GM23338 (cell line): ENCODE measurements around the gene ZFYVE21. TPM values are rescaled to one million over a fixed set of nuclear protein-coding genes. Genes with fewer than 3 reads are reported as not detected.

ENCODE experiments used
- ATAC-seq: fragments of 200-7000 bp; cut with Tn5 transposase; 3 replicates; pipeline ENCODE4 v1.9.1; 2020
- DNase-seq: peaks from one replicate; pipeline ENCODE4 v3.0.0-alpha.2; 2015; ENCODE audit warnings: low spot score
- H2AFZ ChIP-seq: fragments of 200-600 bp; sonication (generic); 2 replicates; pipeline ENCODE4 v1.8.0; 2016; ENCODE audit warnings: antibody characterized with exemption, mild to moderate bottlenecking, moderate library complexity
- H3F3A ChIP-seq: fragments of 200-600 bp; sonication (generic); replicated peaks from 2 replicates; pipeline ENCODE4 v1.8.0; 2017; ENCODE audit warnings: antibody characterized with exemption, mixed run types, low read depth
- H3K27ac ChIP-seq: fragments of 200-600 bp; sonication (generic); 2 replicates; pipeline ENCODE4 v1.6.1; 2016; ENCODE audit warnings: low read depth
- H3K27me3 ChIP-seq: fragments of 200-600 bp; sonication (generic); 2 replicates; pipeline ENCODE4 v1.8.0; 2016; ENCODE audit warnings: mild to moderate bottlenecking, mixed run types, moderate library complexity; ENCODE audit not compliant: insufficient read depth
- H3K36me3 ChIP-seq: fragments of 200-600 bp; sonication (generic); 2 replicates; pipeline ENCODE4 v1.8.0; 2016; ENCODE audit warnings: mild to moderate bottlenecking; ENCODE audit not compliant: insufficient read depth
- H3K4me1 ChIP-seq: fragments of 200-600 bp; sonication (generic); 2 replicates; pipeline ENCODE4 v1.8.0; 2016; ENCODE audit warnings: mild to moderate bottlenecking, moderate library complexity; ENCODE audit not compliant: insufficient read depth
- H3K4me2 ChIP-seq: fragments of 200-600 bp; sonication (generic); 2 replicates; pipeline ENCODE4 v1.7.1; 2017; ENCODE audit warnings: mixed run types
- H3K4me3 ChIP-seq: fragments of 200-600 bp; sonication (generic); 2 replicates; pipeline ENCODE4 v1.6.1; 2016; ENCODE audit warnings: mixed run types
- H3K79me2 ChIP-seq: fragments of 200-600 bp; sonication (generic); replicated peaks from 2 replicates; pipeline ENCODE4 v1.8.0; 2017; ENCODE audit warnings: mild to moderate bottlenecking; ENCODE audit not compliant: insufficient read depth
- H3K9me2 ChIP-seq: fragments of 200-600 bp; sonication (generic); 2 replicates; pipeline ENCODE4 v1.8.0; 2017; ENCODE audit not compliant: insufficient read depth
- H4K20me1 ChIP-seq: fragments of 200-600 bp; sonication (generic); replicated peaks from 2 replicates; pipeline ENCODE4 v1.8.0; 2017; ENCODE audit warnings: mild to moderate bottlenecking; ENCODE audit not compliant: insufficient read depth
- H3K27ac Mint-ChIP-seq: 2 replicates; pipeline ENCODE4 v1.8.0; 2020; ENCODE audit warnings: inconsistent platforms, mild to moderate bottlenecking, moderate library complexity, mixed read lengths
- H3K27me3 Mint-ChIP-seq: 3 replicates; pipeline ENCODE4 v1.8.0; 2022; ENCODE audit warnings: low read depth, mild to moderate bottlenecking, moderate library complexity, mixed read lengths, inconsistent platforms; ENCODE audit not compliant: insufficient read depth, poor library complexity
- H3K36me3 Mint-ChIP-seq: 3 replicates; pipeline ENCODE4 v1.8.0; 2021; ENCODE audit warnings: low read depth, mild to moderate bottlenecking, inconsistent platforms, moderate library complexity, mixed read lengths
- H3K4me1 Mint-ChIP-seq: 3 replicates; pipeline ENCODE4 v1.8.0; 2020; ENCODE audit warnings: mild to moderate bottlenecking, inconsistent platforms, mixed read lengths
- H3K4me3 Mint-ChIP-seq: 3 replicates; pipeline ENCODE4 v1.8.0; 2021; ENCODE audit warnings: moderate library complexity, mild to moderate bottlenecking, inconsistent platforms, mixed read lengths
- H3K9me3 Mint-ChIP-seq: 3 replicates; pipeline ENCODE4 v1.8.0; 2020; ENCODE audit warnings: moderate library complexity, mild to moderate bottlenecking, inconsistent platforms, mixed read lengths
- CTCF ChIP-seq, 2 experiments: fragments of 200-600 bp in 1 of 2; sonication (generic) in 1 of 2; conservative IDR thresholded peaks; 2 replicates each; pipeline versions ENCODE4 v1.5.1 to v1.6.1; 2016 to 2017; ENCODE audit warnings: antibody characterized with exemption in 2 of 2, low read depth in 2 of 2, mild to moderate bottlenecking in 2 of 2, moderate library complexity in 1 of 2
- ETS1 ChIP-seq: IDR thresholded peaks from 2 replicates; pipeline ENCODE4 v1.6.1; 2016; ENCODE audit warnings: antibody characterized with exemption
- EZH2phosphoT487 ChIP-seq: fragments of 200-600 bp; sonication (generic); IDR thresholded peaks from one replicate; pipeline ENCODE4 v1.8.1; 2018; ENCODE audit warnings: antibody characterized with exemption; ENCODE audit not compliant: unreplicated experiment
- JUNB ChIP-seq: IDR thresholded peaks from one replicate; pipeline ENCODE4 v1.6.1; 2016; ENCODE audit warnings: antibody characterized with exemption; ENCODE audit not compliant: unreplicated experiment
- NANOG ChIP-seq: IDR thresholded peaks from 2 replicates; pipeline ENCODE4 v1.6.1; 2016; ENCODE audit warnings: antibody characterized with exemption, borderline replicate concordance
- POLR2AphosphoS5 ChIP-seq: IDR thresholded peaks from 2 replicates; pipeline ENCODE4 v1.6.1; 2016; ENCODE audit warnings: antibody characterized with exemption, low read depth
- STAT1 ChIP-seq: IDR thresholded peaks from one replicate; pipeline ENCODE4 v1.6.1; 2016; ENCODE audit warnings: antibody characterized with exemption; ENCODE audit not compliant: unreplicated experiment
- ZNF114 ChIP-seq: fragments of 250-450 bp; sonication (Bioruptor Pico); IDR thresholded peaks from 2 replicates; pipeline ENCODE4 v1.5.0; 2020; ENCODE audit warnings: mild to moderate bottlenecking, moderate library complexity
- ZNF331 ChIP-seq: fragments of 250-450 bp; sonication (Bioruptor Pico); IDR thresholded peaks from 2 replicates; pipeline ENCODE4 v1.5.0; 2020; ENCODE audit warnings: low read depth, mild to moderate bottlenecking, moderate library complexity
- ZNF462 ChIP-seq: fragments of 250-450 bp; sonication (Bioruptor Pico); IDR thresholded peaks from 2 replicates; pipeline ENCODE4 v1.5.0; 2020; ENCODE audit warnings: mild to moderate bottlenecking, moderate library complexity
- polyA plus RNA-seq: library from polyadenylated mRNA; unstranded; fragments of >200 nt; fragmentation: Nextera tagmentation; extraction: Ambion mirVana; gene quantifications from 2 replicates; pipeline ENCODE4 v1.2.1, GENCODE V29; 2016
- total RNA-seq: library from RNA; depleted of rRNA; stranded (reverse); fragments of >200 nt; shearing (Covaris generic); gene quantifications from 2 replicates; pipeline ENCODE4 v1.2.3, GENCODE V29; 2014
- TF ChIP-seq, protein P1 (sequence below): IDR thresholded peaks from one replicate; pipeline ENCODE4 v1.6.1; 2018; ENCODE audit warnings: antibody characterized with exemption; ENCODE audit not compliant: unreplicated experiment

The ZFYVE21 gene
- total and polyA plus RNA-seq, 2 experiments from 2014 or later, result 88.0 to 89.6 TPM

DNA sequence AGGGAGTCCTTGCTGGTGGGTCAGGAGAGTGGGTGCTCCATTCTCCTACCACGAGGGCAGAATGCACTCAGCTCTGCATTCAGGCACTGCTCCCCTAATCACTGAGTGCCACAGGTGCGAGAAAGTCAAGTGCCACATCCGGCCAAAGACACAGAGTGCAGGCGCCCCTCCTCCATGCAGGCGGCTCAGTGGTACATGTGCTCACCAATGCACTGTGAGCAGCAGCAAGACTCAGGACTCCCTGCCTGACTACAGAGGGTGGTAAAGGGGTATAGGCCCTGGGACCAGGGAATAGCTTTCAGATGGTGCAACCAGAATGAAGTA, 32.9 kb downstream of the ZFYVE21 start (continued):
- no peak for TF ChIP-seq POLR2AphosphoS5

- ATAC-seq (no peak), DNase-seq (no peak)
- H3K27me3 ChIP-seq, result no peaks in the 10 kb centered on the region
- H3K36me3 ChIP-seq, result no peaks in the 10 kb centered on the region
- H3K4me3 Mint-ChIP-seq, result no peak overlapping the region
- H3K9me3 Mint-ChIP-seq, result no peaks in the 10 kb centered on the region
- no peak overlapping the region for H3K4me3 ChIP-seq
- H3K27ac Mint-ChIP-seq, result no peak overlapping the region
- H3K27me3 Mint-ChIP-seq, result peaks cover 2% of the 10 kb centered on the region
- H3F3A ChIP-seq, result 0 out of 2 replicates have a peak, but pooled peaks cover 3% of the 10 kb centered on the region
- no peak overlapping the region for H2AFZ ChIP-seq
- H3K36me3 Mint-ChIP-seq, result no peaks in the 10 kb centered on the region
- H3K4me1 Mint-ChIP-seq, result no peaks in the 10 kb centered on the region
- H3K27ac ChIP-seq, result no peak overlapping the region
- TF ChIP-seq ETS1 (no peak), EZH2phosphoT487 (no peak), ZNF462 (no peak), POLR2AphosphoS5 (no peak), ZNF114 (CRISPR knock-in tag) (no peak), ZNF331 (CRISPR knock-in tag) (no peak), JUNB (no peak), CTCF (conservative IDR thresholded peaks at IDR 0.05; ENCODE audit: low read depth in 2 of 2) (no peak), STAT1 (no peak), NANOG (no peak)
- TF ChIP-seq, protein P1, sequence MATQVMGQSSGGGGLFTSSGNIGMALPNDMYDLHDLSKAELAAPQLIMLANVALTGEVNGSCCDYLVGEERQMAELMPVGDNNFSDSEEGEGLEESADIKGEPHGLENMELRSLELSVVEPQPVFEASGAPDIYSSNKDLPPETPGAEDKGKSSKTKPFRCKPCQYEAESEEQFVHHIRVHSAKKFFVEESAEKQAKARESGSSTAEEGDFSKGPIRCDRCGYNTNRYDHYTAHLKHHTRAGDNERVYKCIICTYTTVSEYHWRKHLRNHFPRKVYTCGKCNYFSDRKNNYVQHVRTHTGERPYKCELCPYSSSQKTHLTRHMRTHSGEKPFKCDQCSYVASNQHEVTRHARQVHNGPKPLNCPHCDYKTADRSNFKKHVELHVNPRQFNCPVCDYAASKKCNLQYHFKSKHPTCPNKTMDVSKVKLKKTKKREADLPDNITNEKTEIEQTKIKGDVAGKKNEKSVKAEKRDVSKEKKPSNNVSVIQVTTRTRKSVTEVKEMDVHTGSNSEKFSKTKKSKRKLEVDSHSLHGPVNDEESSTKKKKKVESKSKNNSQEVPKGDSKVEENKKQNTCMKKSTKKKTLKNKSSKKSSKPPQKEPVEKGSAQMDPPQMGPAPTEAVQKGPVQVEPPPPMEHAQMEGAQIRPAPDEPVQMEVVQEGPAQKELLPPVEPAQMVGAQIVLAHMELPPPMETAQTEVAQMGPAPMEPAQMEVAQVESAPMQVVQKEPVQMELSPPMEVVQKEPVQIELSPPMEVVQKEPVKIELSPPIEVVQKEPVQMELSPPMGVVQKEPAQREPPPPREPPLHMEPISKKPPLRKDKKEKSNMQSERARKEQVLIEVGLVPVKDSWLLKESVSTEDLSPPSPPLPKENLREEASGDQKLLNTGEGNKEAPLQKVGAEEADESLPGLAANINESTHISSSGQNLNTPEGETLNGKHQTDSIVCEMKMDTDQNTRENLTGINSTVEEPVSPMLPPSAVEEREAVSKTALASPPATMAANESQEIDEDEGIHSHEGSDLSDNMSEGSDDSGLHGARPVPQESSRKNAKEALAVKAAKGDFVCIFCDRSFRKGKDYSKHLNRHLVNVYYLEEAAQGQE, result no peak
- H3K4me2 ChIP-seq, result no peak overlapping the region
- H3K4me1 ChIP-seq, result no peaks in the 10 kb centered on the region
- H3K79me2 ChIP-seq, result no peaks in the 10 kb centered on the region
- no peaks in the 10 kb centered on the region for H3K9me2 ChIP-seq
- no peaks in the 10 kb centered on the region for H4K20me1 ChIP-seq
Observed at GRCh38 chr14:103749452-103749851, 33.8 kb downstream of the ZFYVE21 start.
